Activated T-cell treated with anti-CD3 and anti-CD28 coated beads for 1 hour (primary cell): ENCODE data around the gene YIPF5.

Experiments used
- DNase-seq: peaks from one replicate; pipeline ENCODE4 v3.0.0-alpha.2; 2020; ENCODE audit warnings: low read depth

Gene YIPF5

GRCh38 chr5:144179226-144179625 lies 8.8 kb upstream of the YIPF5 start:
- no peak for DNase-seq

DNA sequence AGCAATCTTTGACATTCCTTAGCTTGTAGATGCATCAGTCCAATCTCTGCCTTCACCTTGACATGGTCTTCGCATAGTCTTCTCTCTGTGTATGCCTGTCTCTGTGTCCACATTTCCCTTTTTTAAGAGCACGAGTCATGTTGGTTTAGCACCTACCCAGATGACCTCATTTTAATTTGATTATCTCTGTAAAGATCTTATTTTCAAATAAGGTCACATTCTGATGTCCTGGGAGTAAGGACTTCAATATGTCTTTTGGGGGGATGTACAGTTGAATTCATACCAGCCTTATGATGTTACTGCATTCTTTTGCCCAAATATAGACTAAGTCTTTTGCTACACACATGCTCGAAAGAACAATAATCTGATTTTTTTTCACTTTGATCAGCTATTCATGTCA lies 7.1 kb upstream of the YIPF5 start:
- DNase-seq: no peak

GRCh38 chr5:144173766-144174165 lies 3.3 kb upstream of the YIPF5 start:
- DNase-seq: no peak

DNA sequence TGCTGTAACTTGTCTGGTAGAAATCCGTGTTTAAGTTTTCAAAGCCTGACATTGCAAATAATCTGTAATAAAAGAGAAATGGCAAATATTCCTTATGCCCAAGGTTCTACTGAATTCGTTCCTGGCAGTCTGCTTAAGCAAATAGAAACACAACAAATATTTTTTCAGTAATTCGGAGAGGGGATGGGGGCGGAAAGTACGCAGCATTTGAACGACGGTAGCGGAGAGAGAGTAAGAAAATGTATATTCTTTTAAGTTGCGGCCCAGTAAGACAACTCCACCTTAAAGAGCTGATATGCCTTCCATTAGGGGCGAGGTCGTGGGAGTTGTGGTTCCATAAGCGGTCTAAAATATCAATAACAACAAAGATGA lies 569 bp downstream of the YIPF5 start:
- no peak for DNase-seq

DNA sequence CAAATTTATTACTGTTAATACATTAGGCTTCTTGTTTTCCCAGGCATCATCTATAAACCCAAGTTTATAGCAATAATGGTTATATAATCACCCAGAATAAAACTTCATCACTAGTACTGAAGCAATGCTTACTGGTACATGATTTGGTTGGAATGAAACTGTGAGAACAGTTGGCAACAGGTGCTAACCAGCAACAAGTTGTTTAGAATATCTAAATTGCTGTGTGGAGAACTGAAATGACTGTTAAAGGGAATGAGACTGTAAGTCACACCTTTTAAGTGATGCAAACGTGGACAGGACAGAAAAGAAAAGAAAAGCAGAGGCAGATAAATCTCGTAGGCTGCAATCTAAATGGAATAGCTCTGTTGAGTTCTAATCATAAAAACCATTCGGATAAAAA lies 2.5 kb downstream of the YIPF5 start:
- DNase-seq: no peak

- no peak for DNase-seq
Observed at GRCh38 chr5:144166696-144167095, 3.8 kb downstream of the YIPF5 start.

- DNase-seq: no peak
Observed at GRCh38 chr5:144162686-144163085, 7.8 kb downstream of the YIPF5 start.

GRCh38 chr5:144156767-144157171 lies 13.7 kb downstream of the YIPF5 start:
- no peak for DNase-seq

DNA sequence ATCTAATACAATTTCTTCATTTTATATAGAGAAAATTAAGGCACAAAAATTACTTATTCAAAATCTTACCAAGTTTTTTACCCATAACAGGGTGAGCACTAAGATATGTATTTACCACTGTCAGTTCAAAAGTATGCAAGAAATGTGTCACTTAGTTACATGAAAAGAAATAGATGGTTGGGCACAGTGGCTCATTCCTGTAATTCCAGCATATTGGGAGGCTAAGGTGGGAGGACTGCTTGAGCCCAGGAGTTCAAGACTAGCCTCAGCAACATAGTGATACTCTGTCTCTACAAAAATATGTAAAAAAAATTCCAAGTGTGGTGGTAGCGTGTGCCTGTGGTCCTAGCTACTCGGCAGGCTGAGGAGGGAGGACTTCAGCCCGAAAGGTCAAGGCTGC lies 19.4 kb downstream of the YIPF5 start:
- DNase-seq: no peak

GRCh38 chr5:144144956-144145751 lies 25.3 kb downstream of the YIPF5 start:
- DNase-seq: no peak

GRCh38 chr5:144143625-144144024 lies 26.8 kb downstream of the YIPF5 start:
- no peak for DNase-seq

GRCh38 chr5:144142824-144143162 lies 27.7 kb downstream of the YIPF5 start:
- no peak for DNase-seq

- no peak for DNase-seq
Observed at GRCh38 chr5:144142139-144142823, 28.2 kb downstream of the YIPF5 start.

GRCh38 chr5:144141585-144141984 lies 28.9 kb downstream of the YIPF5 start:
- no peak for DNase-seq

- no peak for DNase-seq
Observed at GRCh38 chr5:144139586-144139985, 30.9 kb downstream of the YIPF5 start.

- DNase-seq: no peak
Observed at GRCh38 chr5:144135113-144135762, 35.2 kb downstream of the YIPF5 start.

GRCh38 chr5:144134194-144134826 lies 36.1 kb downstream of the YIPF5 start:
- DNase-seq: no peak

DNA sequence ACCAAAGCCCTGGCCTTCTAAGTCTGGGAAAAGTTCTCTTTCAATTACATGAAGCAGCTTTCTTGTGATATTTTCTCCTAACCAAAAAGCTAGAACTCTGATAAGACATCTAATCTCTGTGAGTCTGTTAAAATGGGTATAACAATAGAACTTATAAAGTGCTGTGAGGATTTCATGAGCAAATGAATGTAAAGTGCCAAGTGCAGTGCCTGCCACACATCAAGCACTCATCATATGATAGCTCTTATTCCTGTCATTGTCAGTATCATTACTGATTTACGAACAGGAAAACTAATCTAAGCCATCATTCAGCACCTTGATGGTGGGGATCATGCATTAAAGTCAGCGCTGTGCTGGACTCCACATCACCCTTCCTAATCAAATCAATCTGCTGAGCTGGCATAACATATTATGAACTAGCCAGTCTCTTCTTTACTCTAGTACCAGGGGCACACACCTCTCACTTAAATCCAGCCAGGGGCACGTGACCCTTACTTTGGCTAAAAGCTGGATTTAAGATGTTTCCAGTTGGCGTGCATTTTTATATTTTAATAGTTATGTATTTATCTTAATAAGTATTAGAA lies 37.3 kb downstream of the YIPF5 start:
- DNase-seq: no peak

DNA sequence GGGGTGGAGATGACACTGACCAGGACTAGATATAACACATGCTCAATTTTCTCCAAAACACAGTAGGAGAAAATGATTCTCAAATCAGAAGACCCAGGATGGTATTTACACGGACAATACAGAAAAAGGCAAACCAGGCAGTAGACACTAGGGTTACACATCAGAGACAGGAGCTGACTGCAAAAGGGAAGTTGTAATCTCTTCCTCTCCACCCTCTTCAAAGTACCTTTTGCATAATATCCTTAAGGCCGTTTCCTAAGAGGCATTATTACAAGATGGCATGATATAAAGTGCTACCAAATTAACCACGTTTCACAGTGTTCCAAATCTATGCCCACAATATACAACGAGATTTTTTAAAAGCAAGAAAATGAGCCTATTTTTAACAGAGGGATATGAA lies 39.2 kb downstream of the YIPF5 start:
- DNase-seq: no peak

DNA sequence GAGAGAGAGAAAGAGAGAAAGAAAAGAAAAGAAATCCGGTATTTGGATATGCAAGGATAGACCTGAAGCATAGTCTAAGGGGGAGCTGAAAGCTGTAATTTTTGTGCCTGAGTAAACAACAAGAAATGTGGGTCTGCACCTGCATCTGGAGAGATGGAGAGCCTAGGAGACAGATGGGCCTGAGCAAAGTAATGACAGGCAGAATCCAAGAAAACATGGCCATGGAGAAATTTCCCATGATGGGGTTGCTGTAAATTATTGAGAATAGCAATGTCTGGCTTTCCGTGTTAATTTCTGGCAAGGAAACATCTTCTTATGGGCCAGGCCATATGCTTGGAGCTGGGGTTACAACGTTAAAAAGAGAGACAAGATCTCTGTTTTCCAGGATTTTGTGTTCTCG lies 40.2 kb downstream of the YIPF5 start:
- DNase-seq: no peak

DNA sequence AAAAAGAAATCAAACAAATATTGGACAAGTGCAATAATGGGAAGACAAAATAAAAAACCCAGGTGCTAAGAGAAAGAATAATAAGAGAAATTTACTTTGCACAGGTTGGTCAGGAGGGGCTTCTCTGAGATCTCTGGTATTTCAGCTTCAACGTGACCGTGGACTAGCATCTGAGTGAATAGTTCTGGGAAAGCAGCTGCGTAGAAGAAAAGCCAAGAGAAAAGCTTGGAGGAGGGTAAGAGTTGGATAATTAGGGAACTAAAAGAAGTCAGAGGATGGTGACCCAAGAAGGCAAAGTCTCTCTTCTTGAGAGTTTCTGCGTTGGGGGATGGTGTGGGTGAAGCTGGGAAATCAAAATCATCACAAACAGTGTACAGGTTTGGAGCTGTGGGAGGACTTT lies 41.6 kb downstream of the YIPF5 start:
- DNase-seq: no peak

GRCh38 chr5:144126707-144127106 lies 43.8 kb downstream of the YIPF5 start:
- DNase-seq: no peak
